ENCODE measurements around the gene ABL1.

ABL1 gene

DNA sequence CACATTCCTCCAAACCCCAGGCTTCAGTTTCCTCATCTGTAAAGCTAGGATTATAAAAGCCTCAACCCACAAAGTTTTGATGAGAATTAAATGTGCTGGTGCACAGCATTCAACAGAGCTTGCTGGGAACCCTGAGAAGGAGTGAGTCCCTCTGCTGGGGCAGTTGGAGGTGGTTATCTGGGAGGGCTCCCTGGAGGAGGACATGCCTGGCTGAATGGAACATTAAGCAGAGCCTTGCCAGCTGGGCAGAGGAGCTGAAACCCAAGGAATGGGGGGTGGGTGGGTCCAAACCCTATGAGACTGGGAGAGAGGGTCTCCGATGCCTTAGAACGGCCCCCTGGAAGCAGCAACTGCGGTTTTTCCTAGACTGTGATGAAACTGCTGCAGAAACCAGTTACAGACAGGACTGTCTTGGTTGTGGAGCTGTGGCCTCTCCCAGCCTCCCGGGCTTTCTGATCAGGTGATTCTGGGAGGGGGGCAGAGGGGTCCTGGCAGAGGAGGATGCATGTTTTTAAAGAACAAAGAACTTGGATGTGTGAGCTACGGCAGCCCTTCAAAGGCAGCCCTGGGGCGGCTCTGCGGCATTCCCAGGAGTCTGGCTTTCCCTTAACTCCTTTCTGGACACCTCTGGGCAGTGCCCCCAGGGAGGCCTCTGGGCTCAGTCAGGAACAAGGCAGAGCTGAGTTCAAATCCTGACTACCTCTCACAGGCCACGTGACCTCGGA, 83.2 kb downstream of the ABL1 start:
- DNase-seq (ENCODE audit: low read depth, low spot score) = no peak

- no peak for DNase-seq (ENCODE audit: low read depth, low spot score)
These were observed 83.9 kb downstream of the ABL1 start for GRCh38 chr9:130918826-130919558.

DNA sequence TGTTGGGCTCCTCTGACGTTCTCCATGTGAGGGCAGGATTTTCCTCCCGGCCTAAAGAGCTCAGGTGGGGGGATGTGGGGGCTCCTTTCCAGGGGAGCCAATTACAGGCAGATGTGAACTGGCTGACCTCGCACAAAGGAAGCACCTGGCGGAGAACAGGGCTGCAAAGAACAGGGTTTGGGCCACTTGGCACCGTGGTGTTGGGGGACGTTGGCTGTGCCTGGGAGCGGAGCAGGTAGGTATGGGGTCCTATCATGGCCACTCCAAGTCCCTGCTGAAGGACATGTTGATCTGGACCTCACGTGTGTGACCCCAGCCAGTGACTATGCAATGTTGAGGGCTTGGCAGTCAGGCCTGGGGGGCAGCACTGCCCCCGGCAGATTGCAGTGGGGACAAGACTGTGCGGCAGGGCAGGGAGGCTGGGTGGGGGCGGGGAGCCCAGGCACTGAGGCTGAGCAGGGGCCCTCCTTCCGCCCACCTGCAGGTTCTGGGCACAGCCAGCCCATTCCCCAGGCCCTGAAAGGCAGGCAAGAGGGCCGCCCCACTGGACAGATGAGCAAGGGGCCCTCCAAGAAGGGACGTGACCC, 84.6 kb downstream of the ABL1 start:
- no peak for DNase-seq (ENCODE audit: low read depth, low spot score)

DNA sequence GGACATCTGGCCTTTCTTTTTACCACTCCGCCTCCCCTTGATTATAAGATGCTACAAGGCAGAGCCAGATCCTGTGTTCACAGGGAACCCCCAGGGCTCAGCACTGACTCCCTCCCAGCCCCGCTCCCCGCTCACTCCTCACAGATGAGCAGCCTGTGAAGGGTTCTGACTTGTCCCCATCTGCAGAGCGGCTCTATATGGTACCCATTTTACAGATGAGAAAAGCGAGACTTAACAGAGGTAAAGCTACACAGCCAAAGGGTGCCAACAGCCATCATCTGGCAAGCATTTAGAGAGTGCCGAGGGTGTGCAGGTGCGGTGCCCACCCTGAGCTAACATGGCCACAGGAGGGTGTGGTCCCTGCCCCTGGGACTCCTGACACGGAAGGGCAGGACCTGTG, 85.2 kb downstream of the ABL1 start:
- DNase-seq (ENCODE audit: low read depth, low spot score) = no peak

GRCh38 chr9:130920762-130921299, 85.8 kb downstream of the ABL1 start:
- no peak for DNase-seq (ENCODE audit: low read depth, low spot score)

- no peak for DNase-seq (ENCODE audit: low read depth, low spot score)
These were observed 86.4 kb downstream of the ABL1 start for GRCh38 chr9:130921300-130921988.

- no peak for DNase-seq (ENCODE audit: low read depth, low spot score)
These were observed 87.2 kb downstream of the ABL1 start for GRCh38 chr9:130921989-130922892.

- no peak for DNase-seq (ENCODE audit: low read depth, low spot score)
These were observed 88.0 kb downstream of the ABL1 start for GRCh38 chr9:130922893-130923610.

GRCh38 chr9:130923611-130924447, 88.8 kb downstream of the ABL1 start:
- DNase-seq (ENCODE audit: low read depth, low spot score) = no peak

- DNase-seq (ENCODE audit: low read depth, low spot score) = no peak
These were observed 89.4 kb downstream of the ABL1 start for GRCh38 chr9:130924448-130924788.

- DNase-seq (ENCODE audit: low read depth, low spot score) = no peak
These were observed 90.1 kb downstream of the ABL1 start for GRCh38 chr9:130925050-130925678.

DNA sequence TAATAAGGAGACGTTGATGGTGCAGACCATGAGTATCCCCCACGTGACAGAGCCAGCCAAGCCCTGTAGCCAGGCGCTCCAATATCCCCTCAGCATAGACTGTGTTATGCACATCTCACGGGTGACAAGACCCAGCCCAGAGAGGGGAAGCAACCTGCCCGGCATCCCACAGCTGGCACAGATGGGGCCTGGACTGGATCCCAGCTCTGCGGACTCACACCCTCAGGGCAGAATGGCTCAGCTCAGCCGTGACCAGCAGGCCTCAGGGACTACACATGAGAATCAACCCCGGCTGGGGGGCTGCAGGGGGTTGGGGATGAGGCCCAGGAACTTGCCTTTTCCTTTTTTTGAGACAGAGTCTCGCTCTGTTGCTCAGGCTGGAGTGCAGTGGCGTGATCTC, 92.3 kb downstream of the ABL1 start:
- no peak for DNase-seq (ENCODE audit: low read depth, low spot score)

- DNase-seq (ENCODE audit: low read depth, low spot score) = no peak
These were observed 93.2 kb downstream of the ABL1 start for GRCh38 chr9:130927995-130928900.

- DNase-seq (ENCODE audit: low read depth, low spot score) = no peak
These were observed 94.6 kb downstream of the ABL1 start for GRCh38 chr9:130929571-130930038.

DNA sequence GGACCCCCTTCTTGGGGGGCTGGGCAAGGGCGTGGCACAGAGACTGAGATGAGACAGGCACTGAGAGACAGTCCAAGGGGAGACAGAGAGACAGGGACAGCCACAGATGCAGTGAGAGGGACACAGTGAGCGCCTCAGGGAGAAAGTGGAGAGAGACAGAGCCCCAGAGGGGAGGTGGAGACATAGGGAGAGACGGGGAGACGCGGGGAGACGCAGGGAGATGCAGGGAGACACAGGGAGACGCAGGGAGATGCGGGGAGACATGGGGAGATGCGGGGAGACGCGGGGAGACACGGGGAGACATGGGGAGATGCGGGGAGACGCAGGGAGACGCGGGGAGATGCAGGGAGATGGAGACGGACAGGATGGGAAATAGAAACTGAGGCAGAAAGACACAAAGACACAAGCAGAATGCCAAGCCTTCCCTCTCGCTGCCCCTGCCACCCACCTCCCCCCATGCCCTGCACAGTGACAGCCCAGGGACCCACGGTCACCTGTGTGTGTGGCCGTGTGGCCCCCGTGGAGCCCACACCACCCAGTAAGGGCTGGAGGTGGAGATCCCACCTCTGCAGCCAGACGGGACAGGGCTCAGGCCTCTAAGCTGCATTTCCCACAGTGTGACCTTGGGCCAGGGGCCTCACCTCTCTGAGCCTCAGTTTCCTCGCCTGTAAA, 95.2 kb downstream of the ABL1 start:
- DNase-seq (ENCODE audit: low read depth, low spot score) = no peak

DNA sequence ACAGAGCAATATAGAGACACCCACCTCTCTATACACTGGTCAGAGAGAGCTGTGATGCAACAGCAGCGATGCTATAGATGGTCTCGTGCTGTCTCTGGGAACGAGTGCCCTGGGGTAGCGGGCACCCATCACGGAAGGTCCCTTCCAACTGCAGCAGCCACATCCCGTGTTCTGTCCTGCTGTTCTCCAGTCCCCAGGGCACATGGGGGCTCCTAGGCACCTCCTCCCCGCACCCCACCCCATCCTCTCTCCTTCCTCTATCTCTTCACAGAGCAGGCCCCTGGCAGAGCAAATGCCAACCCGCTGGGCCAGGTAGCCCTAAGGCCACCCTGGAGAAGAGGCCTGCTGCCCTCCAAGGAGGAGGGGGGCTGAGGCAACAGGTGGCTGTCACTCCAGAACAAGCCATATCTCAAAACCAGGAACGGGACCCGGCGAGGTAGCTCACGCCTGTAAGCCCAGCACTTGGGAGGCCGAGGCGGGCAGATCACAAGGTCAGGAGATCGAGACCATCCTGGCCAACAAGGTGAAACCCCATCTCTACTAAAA, 95.8 kb downstream of the ABL1 start:
- no peak for DNase-seq (ENCODE audit: low read depth, low spot score)

Data from activated CD4-positive, CD25-positive, alpha-beta regulatory T cell treated with anti-CD3 and anti-CD28 coated beads, Interleukin-2, amount 50 U/mL, for 16 hours (primary cell).